A549 (cell line): ENCODE results near the gene NECTIN1. TPM values are rescaled to one million over a fixed set of nuclear protein-coding genes. Genes with fewer than 3 reads are reported as not detected.

Experiments used
- ATAC-seq, 2 experiments: fragments of 200-7000 bp in 1 of 2; fragments of >200 bp in 1 of 2; cut with Nextera tagmentation in 1 of 2; cut with Tn5 transposase in 1 of 2; 3 replicates each; pipeline versions ENCODE4 v1.8.0 to v1.9.1; 2018 to 2020; ENCODE audit warnings: mild to moderate bottlenecking in 1 of 2, moderate library complexity in 1 of 2
- CTCF ChIA-PET: fragments of 300-600 bp; sonication (Branson Sonifier 250); formaldehyde crosslinking; extraction: SDS; loops from one replicate; lab custom pipeline; 2021; ENCODE audit warnings: antibody characterized with exemption, inconsistent platforms; lab: Yijun Ruan, JAX
- POLR2A ChIA-PET: fragments of 350-600 bp; formaldehyde crosslinking; extraction: SDS; loops from one replicate; lab custom pipeline; 2021; ENCODE audit warnings: antibody characterized with exemption, inconsistent platforms; lab: Yijun Ruan, JAX
- DNase-seq, 2 experiments: peaks; one replicate each; pipeline versions ENCODE4 v3.0.0 to v3.0.0-alpha.2; 2011 to 2016; ENCODE audit warnings: low read depth in 1 of 2, low spot score in 1 of 2
- FAIRE-seq: peaks from 2 replicates; lab custom pipeline; 2011; peaks lifted over from hg19 to GRCh38; lab: Jason Lieb, UNC
- H3K27ac ChIP-seq, 2 experiments: fragments of >200 bp; sonication (Bioruptor Twin); formaldehyde crosslinking; 3 replicates each; pipeline ENCODE4 v1.5.1; 2016 to 2017
- H3K4me1 ChIP-seq: fragments of >200 bp; sonication (Bioruptor Twin); formaldehyde crosslinking; 3 replicates; pipeline ENCODE4 v1.6.1; 2016
- H3K4me2 ChIP-seq: fragments of >200 bp; sonication (Bioruptor Twin); formaldehyde crosslinking; 3 replicates; pipeline ENCODE4 v1.6.1; 2016
- H3K4me3 ChIP-seq: fragments of >200 bp; sonication (Bioruptor Twin); formaldehyde crosslinking; 3 replicates; pipeline ENCODE4 v1.5.1; 2016
- H3K9me3 ChIP-seq: fragments of >200 bp; sonication (Bioruptor Twin); formaldehyde crosslinking; 3 replicates; pipeline ENCODE4 v1.6.1; 2016
- ATOH8 ChIP-seq: fragments of 250-450 bp; sonication (Bioruptor Pico); IDR thresholded peaks from 2 replicates; pipeline ENCODE4 v1.5.0; 2020; ENCODE audit warnings: low read depth, mild to moderate bottlenecking, moderate library complexity
- CBX8 ChIP-seq: fragments of 200-600 bp; sonication (generic); IDR thresholded peaks from 2 replicates; pipeline ENCODE4 v1.6.1; 2016
- CTCF ChIP-seq: fragments of >200 bp; sonication (Bioruptor Twin); formaldehyde crosslinking; IDR thresholded peaks from 3 replicates; pipeline ENCODE4 v1.5.1; 2016
- EHF ChIP-seq: fragments of 250-450 bp; sonication (Bioruptor Pico); IDR thresholded peaks from 2 replicates; pipeline ENCODE4 v1.5.0; 2020; ENCODE audit warnings: mild to moderate bottlenecking
- EHMT2 ChIP-seq: fragments of 200-600 bp; sonication (generic); IDR thresholded peaks from 2 replicates; pipeline ENCODE4 v1.6.1; 2016; ENCODE audit warnings: antibody characterized with exemption, low read depth, mild to moderate bottlenecking, moderate library complexity
- FOXS1 ChIP-seq: fragments of 250-450 bp; sonication (Bioruptor Pico); IDR thresholded peaks from 2 replicates; pipeline ENCODE4 v1.5.0; 2020; ENCODE audit warnings: mild to moderate bottlenecking, moderate library complexity
- HEYL ChIP-seq: fragments of 250-450 bp; sonication (Bioruptor Pico); IDR thresholded peaks from 2 replicates; pipeline ENCODE4 v1.8.0; 2021; ENCODE audit warnings: mild to moderate bottlenecking, moderate library complexity
- HOXA7 ChIP-seq: fragments of 250-450 bp; sonication (Bioruptor Pico); IDR thresholded peaks from 2 replicates; pipeline ENCODE4 v1.5.0; 2020; ENCODE audit warnings: mild to moderate bottlenecking, moderate library complexity
- HOXB5 ChIP-seq: fragments of 250-450 bp; sonication (Bioruptor Pico); IDR thresholded peaks from 2 replicates; pipeline ENCODE4 v1.5.0; 2020; ENCODE audit warnings: mild to moderate bottlenecking, moderate library complexity
- JUN ChIP-seq, 2 experiments: fragments of >200 bp; sonication (Bioruptor Twin); formaldehyde crosslinking; IDR thresholded peaks; 2 replicates in 1 of 2; 3 replicates in 1 of 2; pipeline ENCODE4 v1.6.1; 2016 to 2017
- JUNB ChIP-seq: fragments of >200 bp; sonication (Bioruptor Twin); formaldehyde crosslinking; IDR thresholded peaks from 2 replicates; pipeline ENCODE4 v1.6.1; 2016
- NPAS2 ChIP-seq: fragments of 250-450 bp; sonication (Bioruptor Pico); IDR thresholded peaks from 2 replicates; pipeline ENCODE4 v1.8.0; 2022; ENCODE audit warnings: mild to moderate bottlenecking, moderate library complexity, borderline replicate concordance
- RARB ChIP-seq: fragments of 250-450 bp; sonication (Bioruptor Pico); IDR thresholded peaks from 2 replicates; pipeline ENCODE4 v1.8.0; 2021; ENCODE audit warnings: mild to moderate bottlenecking, moderate library complexity
- RFX5 ChIP-seq: fragments of 450-650 bp; IDR thresholded peaks from 2 replicates; pipeline ENCODE4 v1.7.1; 2014; ENCODE audit warnings: antibody characterized with exemption, mild to moderate bottlenecking, moderate library complexity
- SMC3 ChIP-seq: fragments of >200 bp; sonication (Bioruptor Twin); formaldehyde crosslinking; IDR thresholded peaks from 3 replicates; pipeline ENCODE4 v1.6.1; 2018; ENCODE audit warnings: inconsistent platforms
- ZSCAN20 ChIP-seq: fragments of 250-450 bp; sonication (Bioruptor Pico); IDR thresholded peaks from 2 replicates; pipeline ENCODE4 v1.8.0; 2022; ENCODE audit warnings: mild to moderate bottlenecking, moderate library complexity
- WGBS: methylation state at CpG from one replicate; pipeline ENCODE4 v1.1.6; 2017; ENCODE audit errors: missing lambda C conversion rate; 5-methylcytosine and 5-hydroxymethylcytosine counted together
- polyA plus RNA-seq, 4 experiments: library from polyadenylated mRNA; depleted of rRNA in 3 of 4; stranded (reverse); fragments of >200 nt; fragmentation: RNase III in 1 of 4; extraction: RNeasy Plus Mini Kit Qiagen cat#74134 plus additional on column Dnase treatment in 1 of 4; gene quantifications; 2 replicates in 3 of 4; 3 replicates in 1 of 4; pipeline ENCODE4 v1.2.3, GENCODE V29; 2011 to 2017
- TF ChIP-seq, protein P1 (sequence below): IDR thresholded peaks from 2 replicates; pipeline ENCODE4 v1.6.1; 2012
- TF ChIP-seq, protein P2 (sequence below): IDR thresholded peaks from 2 replicates; pipeline ENCODE4 v1.6.1; 2012
- TF ChIP-seq, protein P3 (sequence below): fragments of 450-650 bp; IDR thresholded peaks from 2 replicates; pipeline ENCODE4 v1.6.1; 2014; ENCODE audit warnings: antibody characterized with exemption
- TF ChIP-seq, protein P4 (sequence below): fragments of 150-350 bp; IDR thresholded peaks from 2 replicates; pipeline ENCODE4 v1.6.1; 2014; ENCODE audit warnings: low read depth, mild to moderate bottlenecking, low read length
- TF ChIP-seq, protein P5 (sequence below): fragments of 250-450 bp; sonication (Bioruptor Pico); IDR thresholded peaks from 2 replicates; pipeline ENCODE4 v1.5.0; 2021; ENCODE audit warnings: mild to moderate bottlenecking, moderate library complexity, borderline replicate concordance

Gene NECTIN1
- polyA plus RNA-seq, 2 of the 4 experiments (the other 2 are of a cell fraction), result 2.2 to 5.5 TPM

- TF ChIP-seq, protein P1, sequence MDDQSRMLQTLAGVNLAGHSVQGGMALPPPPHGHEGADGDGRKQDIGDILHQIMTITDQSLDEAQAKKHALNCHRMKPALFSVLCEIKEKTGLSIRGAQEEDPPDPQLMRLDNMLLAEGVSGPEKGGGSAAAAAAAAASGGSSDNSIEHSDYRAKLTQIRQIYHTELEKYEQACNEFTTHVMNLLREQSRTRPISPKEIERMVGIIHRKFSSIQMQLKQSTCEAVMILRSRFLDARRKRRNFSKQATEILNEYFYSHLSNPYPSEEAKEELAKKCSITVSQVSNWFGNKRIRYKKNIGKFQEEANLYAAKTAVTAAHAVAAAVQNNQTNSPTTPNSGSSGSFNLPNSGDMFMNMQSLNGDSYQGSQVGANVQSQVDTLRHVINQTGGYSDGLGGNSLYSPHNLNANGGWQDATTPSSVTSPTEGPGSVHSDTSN, result no peak
- TF ChIP-seq JUNB (no peak), HOXA7 (CRISPR knock-in tag) (no peak), SMC3 (0 out of 3 replicates have a peak, but pooled peaks have one; percentile 21), RFX5 (no peak)
- TF ChIP-seq, protein P2, sequence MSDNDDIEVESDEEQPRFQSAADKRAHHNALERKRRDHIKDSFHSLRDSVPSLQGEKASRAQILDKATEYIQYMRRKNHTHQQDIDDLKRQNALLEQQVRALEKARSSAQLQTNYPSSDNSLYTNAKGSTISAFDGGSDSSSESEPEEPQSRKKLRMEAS, result no peak
- TF ChIP-seq, protein P3, sequence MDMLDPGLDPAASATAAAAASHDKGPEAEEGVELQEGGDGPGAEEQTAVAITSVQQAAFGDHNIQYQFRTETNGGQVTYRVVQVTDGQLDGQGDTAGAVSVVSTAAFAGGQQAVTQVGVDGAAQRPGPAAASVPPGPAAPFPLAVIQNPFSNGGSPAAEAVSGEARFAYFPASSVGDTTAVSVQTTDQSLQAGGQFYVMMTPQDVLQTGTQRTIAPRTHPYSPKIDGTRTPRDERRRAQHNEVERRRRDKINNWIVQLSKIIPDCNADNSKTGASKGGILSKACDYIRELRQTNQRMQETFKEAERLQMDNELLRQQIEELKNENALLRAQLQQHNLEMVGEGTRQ, result no peak
Measured at GRCh38 chr11:119624102-119624615, 104.8 kb downstream of the NECTIN1 start (continued).

GRCh38 chr11:119623682-119624081, 105.3 kb downstream of the NECTIN1 start:
- Histone ChIP-seq H3K9me3 (no peaks in the 10 kb centered on the region), H3K4me2 (no peak overlapping the region), H3K27ac (no peak overlapping the region), H3K4me1 (no peaks in the 10 kb centered on the region), H3K4me3 (no peak overlapping the region)
- FAIRE-seq (no peak), DNase-seq (no peak), ATAC-seq (peak; percentile 17 to 35; a peak in 4 of 6 replicates)
- CTCF ChIA-PET, result interaction anchor here (0.7 to 3.3 kb wide), 11 partner anchors 10 to 485 kb away, joined by 3 to 12 read pairs (median 3); no protein-coding TSS in a partner anchor
- TF ChIP-seq HOXA7 (CRISPR knock-in tag), result no peak
- TF ChIP-seq, protein P3, result no peak
- no peak for TF ChIP-seq NPAS2 (CRISPR knock-in tag)
- TF ChIP-seq ZSCAN20 (CRISPR knock-in tag), result no peak
- TF ChIP-seq, protein P4, sequence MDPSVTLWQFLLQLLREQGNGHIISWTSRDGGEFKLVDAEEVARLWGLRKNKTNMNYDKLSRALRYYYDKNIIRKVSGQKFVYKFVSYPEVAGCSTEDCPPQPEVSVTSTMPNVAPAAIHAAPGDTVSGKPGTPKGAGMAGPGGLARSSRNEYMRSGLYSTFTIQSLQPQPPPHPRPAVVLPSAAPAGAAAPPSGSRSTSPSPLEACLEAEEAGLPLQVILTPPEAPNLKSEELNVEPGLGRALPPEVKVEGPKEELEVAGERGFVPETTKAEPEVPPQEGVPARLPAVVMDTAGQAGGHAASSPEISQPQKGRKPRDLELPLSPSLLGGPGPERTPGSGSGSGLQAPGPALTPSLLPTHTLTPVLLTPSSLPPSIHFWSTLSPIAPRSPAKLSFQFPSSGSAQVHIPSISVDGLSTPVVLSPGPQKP, result no peak
- no peak for TF ChIP-seq CBX8
- POLR2A ChIA-PET, result no interaction called here
- 31% methylated on average over 5 of the region's 5 CpGs for WGBS

DNA sequence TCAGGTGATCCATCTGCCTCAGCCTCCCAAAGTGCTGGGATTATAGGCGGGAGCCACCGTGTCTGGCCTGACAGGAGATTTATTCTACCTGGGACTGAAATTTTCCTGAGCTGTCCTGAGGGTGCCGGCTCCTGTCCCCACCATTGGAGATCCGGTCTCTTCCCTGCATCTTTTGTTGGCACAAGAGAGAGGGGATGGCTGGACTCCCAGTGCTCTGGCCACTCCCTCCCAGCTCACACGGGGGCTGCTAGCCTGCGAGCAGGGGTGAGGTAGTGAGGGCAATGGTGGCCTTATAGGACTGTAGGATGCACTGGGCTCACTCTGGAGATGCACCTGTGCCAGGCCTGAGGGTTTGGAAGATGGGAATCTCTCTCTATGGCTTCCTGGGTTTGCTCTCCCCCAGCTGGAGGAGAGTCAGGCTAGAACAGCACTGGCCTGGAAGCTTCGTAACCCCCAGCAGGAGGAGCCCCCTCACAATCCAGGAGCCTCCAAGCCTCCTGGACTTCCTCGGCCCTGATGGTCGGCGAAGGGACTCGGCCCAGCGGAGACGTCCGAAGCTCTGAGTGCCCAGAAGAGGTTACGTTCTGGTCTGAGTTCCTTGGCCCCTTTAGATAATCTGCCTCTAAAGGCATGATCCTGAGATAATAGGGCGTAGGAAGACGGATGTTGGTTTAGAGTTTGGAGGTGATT, 106.4 kb downstream of the NECTIN1 start:
- DNase-seq (no peak), FAIRE-seq (no peak), ATAC-seq (no peak)
- H3K9me3 ChIP-seq, result no peaks in the 10 kb centered on the region
- TF ChIP-seq RARB (CRISPR knock-in tag) (no peak), EHF (CRISPR knock-in tag) (no peak), CTCF (no peak), JUN (IDR thresholded peaks at IDR 0.05) (no peak), HOXB5 (CRISPR knock-in tag) (no peak), FOXS1 (no peak), NPAS2 (CRISPR knock-in tag) (no peak), EHMT2 (no peak), HEYL (CRISPR knock-in tag) (no peak), ATOH8 (no peak)
- TF ChIP-seq, protein P2, result no peak
- TF ChIP-seq, protein P3, result no peak
- TF ChIP-seq, protein P5, sequence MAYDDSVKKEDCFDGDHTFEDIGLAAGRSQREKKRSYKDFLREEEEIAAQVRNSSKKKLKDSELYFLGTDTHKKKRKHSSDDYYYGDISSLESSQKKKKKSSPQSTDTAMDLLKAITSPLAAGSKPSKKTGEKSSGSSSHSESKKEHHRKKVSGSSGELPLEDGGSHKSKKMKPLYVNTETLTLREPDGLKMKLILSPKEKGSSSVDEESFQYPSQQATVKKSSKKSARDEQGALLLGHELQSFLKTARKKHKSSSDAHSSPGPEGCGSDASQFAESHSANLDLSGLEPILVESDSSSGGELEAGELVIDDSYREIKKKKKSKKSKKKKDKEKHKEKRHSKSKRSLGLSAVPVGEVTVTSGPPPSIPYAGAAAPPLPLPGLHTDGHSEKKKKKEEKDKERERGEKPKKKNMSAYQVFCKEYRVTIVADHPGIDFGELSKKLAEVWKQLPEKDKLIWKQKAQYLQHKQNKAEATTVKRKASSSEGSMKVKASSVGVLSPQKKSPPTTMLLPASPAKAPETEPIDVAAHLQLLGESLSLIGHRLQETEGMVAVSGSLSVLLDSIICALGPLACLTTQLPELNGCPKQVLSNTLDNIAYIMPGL, result no peak
- no peaks in the 10 kb centered on the region for H3K4me1 ChIP-seq
- no peak overlapping the region for H3K4me2 ChIP-seq
- CTCF ChIA-PET, result interaction anchor here (1.1 to 3.3 kb wide), 4 partner anchors 9 to 486 kb away, joined by 5 to 12 read pairs (median 7); no protein-coding TSS in a partner anchor
- WGBS, result 82% methylated on average over 12 of the region's 17 CpGs
- POLR2A ChIA-PET, result no interaction called here
- H3K4me3 ChIP-seq, result no peak overlapping the region
- no peak overlapping the region for H3K27ac ChIP-seq
